SK-N-SH (cell line): ENCODE results near the gene PGLYRP4. TPM values are rescaled to one million over a fixed set of nuclear protein-coding genes. Genes with fewer than 3 reads are reported as not detected.

Source experiments
- CTCF ChIA-PET: fragments of 300-600, 350-600 bp; formaldehyde crosslinking; extraction: SDS; loops from one replicate; lab custom pipeline; 2021; lab: Yijun Ruan, JAX
- POLR2A ChIA-PET: fragments of 350-600 bp; sonication (Branson Sonifier 250); formaldehyde crosslinking; extraction: SDS; loops from one replicate; lab custom pipeline; 2020; ENCODE audit warnings: antibody characterized with exemption, inconsistent platforms; lab: Yijun Ruan, JAX
- DNase-seq: peaks from one replicate; pipeline ENCODE4 v3.0.0; 2012
- H2AFZ ChIP-seq: fragments of 200-600 bp; sonication (generic); 2 replicates; pipeline ENCODE4 v1.8.1; 2016; ENCODE audit warnings: antibody characterized with exemption, mild to moderate bottlenecking, low read depth
- H3F3A ChIP-seq: fragments of 200-600 bp; sonication (generic); replicated peaks from 2 replicates; pipeline ENCODE3; 2016; ENCODE audit warnings: antibody characterized with exemption, mild to moderate bottlenecking; ENCODE audit not compliant: insufficient read depth
- H3K27ac ChIP-seq, 2 experiments: fragments of 200-500 bp in 1 of 2; fragments of 200-600 bp in 1 of 2; sonication (Bioruptor generic) in 1 of 2; sonication (generic), shearing (Covaris generic) in 1 of 2; 2 replicates each; pipeline versions ENCODE4 v1.5.1 to v1.6.1; 2014 to 2016; ENCODE audit warnings: low read depth in 2 of 2, inconsistent platforms in 1 of 2, low read length in 1 of 2, mild to moderate bottlenecking in 1 of 2, mixed read lengths in 1 of 2
- H3K27me3 ChIP-seq: fragments of 200-600 bp; sonication (generic), shearing (Covaris generic); 2 replicates; pipeline ENCODE4 v1.6.1; 2016; ENCODE audit warnings: mixed run types; ENCODE audit not compliant: insufficient read depth
- H3K36me3 ChIP-seq, 2 experiments: fragments of 200-500 bp in 1 of 2; fragments of 200-600 bp in 1 of 2; sonication (Bioruptor generic) in 1 of 2; sonication (generic) in 1 of 2; replicated peaks in 1 of 2; 2 replicates each; pipeline versions ENCODE3 to v1.5.1; 2014 to 2016; ENCODE audit warnings: low read length in 1 of 2, mild to moderate bottlenecking in 1 of 2; ENCODE audit not compliant: insufficient read depth in 2 of 2, control insufficient read depth in 1 of 2
- H3K4me1 ChIP-seq, 2 experiments: fragments of 200-500 bp in 1 of 2; fragments of 200-600 bp in 1 of 2; sonication (Bioruptor generic) in 1 of 2; sonication (generic), shearing (Covaris generic) in 1 of 2; 2 replicates each; pipeline versions ENCODE4 v1.5.1 to v1.6.1; 2014 to 2016; ENCODE audit warnings: low read depth in 1 of 2, low read length in 1 of 2, mixed run types in 1 of 2; ENCODE audit not compliant: insufficient read depth in 2 of 2, control insufficient read depth in 1 of 2
- H3K4me2 ChIP-seq: fragments of 200-600 bp; sonication (generic), shearing (Covaris generic); 2 replicates; pipeline ENCODE4 v1.6.1; 2017; ENCODE audit warnings: mixed run types
- H3K4me3 ChIP-seq, 2 experiments: fragments of 200-500 bp in 1 of 2; fragments of 200-600 bp in 1 of 2; sonication (Bioruptor generic) in 1 of 2; sonication (generic), shearing (Covaris generic) in 1 of 2; 2 replicates each; pipeline versions ENCODE4 v1.5.1 to v1.8.1; 2014 to 2016; ENCODE audit warnings: low read depth in 2 of 2, inconsistent platforms in 1 of 2, low read length in 1 of 2, mild to moderate bottlenecking in 1 of 2, mixed read lengths in 1 of 2, moderate library complexity in 1 of 2
- H3K79me2 ChIP-seq: fragments of 200-600 bp; sonication (generic); 2 replicates; pipeline ENCODE4 v1.8.1; 2017; ENCODE audit warnings: mild to moderate bottlenecking; ENCODE audit not compliant: insufficient read depth
- H3K9ac ChIP-seq: fragments of 200-600 bp; sonication (generic); 2 replicates; pipeline ENCODE4 v1.6.1; 2017; ENCODE audit warnings: mixed run types
- H3K9me2 ChIP-seq: fragments of 200-600 bp; sonication (generic); 2 replicates; pipeline ENCODE4 v1.6.1; 2017; ENCODE audit warnings: mixed run types
- H3K9me3 ChIP-seq: fragments of 200-600 bp; sonication (generic); 2 replicates; pipeline ENCODE4 v1.6.1; 2017; ENCODE audit warnings: mixed run types, mild to moderate bottlenecking, moderate library complexity
- H4K20me1 ChIP-seq: fragments of 200-600 bp; sonication (generic); 2 replicates; pipeline ENCODE4 v1.6.1; 2017; ENCODE audit warnings: mild to moderate bottlenecking, mixed run types; ENCODE audit not compliant: insufficient read depth
- CTCF ChIP-seq: fragments of 200-600 bp; sonication (generic); IDR thresholded peaks from 2 replicates; pipeline ENCODE4 v1.6.1; 2017; ENCODE audit warnings: antibody characterized with exemption, mild to moderate bottlenecking, moderate library complexity
- FOXJ3 ChIP-seq: sonication (generic); formaldehyde crosslinking; IDR thresholded peaks from 2 replicates; pipeline ENCODE4 v1.5.1; 2020; ENCODE audit warnings: mild to moderate bottlenecking, missing genetic modification reagents
- IRF3 ChIP-seq: fragments of 150-350 bp; IDR thresholded peaks from 2 replicates; pipeline ENCODE4 v1.6.1; 2016; ENCODE audit warnings: mild to moderate bottlenecking, low read depth, low read length
- MEF2A ChIP-seq: IDR thresholded peaks from 2 replicates; pipeline ENCODE4 v1.4.0; 2012; ENCODE audit warnings: low read depth, borderline replicate concordance
- NRF1 ChIP-seq: IDR thresholded peaks from 2 replicates; pipeline ENCODE4 v1.6.1; 2012; ENCODE audit warnings: low read depth, mild to moderate bottlenecking, low read length
- POLR2AphosphoS5 ChIP-seq: IDR thresholded peaks from 2 replicates; pipeline ENCODE4 v1.6.1; 2012; ENCODE audit warnings: low read depth, low read length
- REST ChIP-seq: IDR thresholded peaks from 2 replicates; pipeline ENCODE4 v1.6.1; 2012; ENCODE audit warnings: mild to moderate bottlenecking, low read depth, low read length, moderate library complexity
- ZBTB33 ChIP-seq: IDR thresholded peaks from 2 replicates; pipeline ENCODE4 v1.4.0; 2012; ENCODE audit warnings: low read depth, borderline replicate concordance
- WGBS: methylation state at CpG from one replicate; pipeline ENCODE4 v1.1.6; 2017; ENCODE audit warnings: low lambda C conversion rate; 5-methylcytosine and 5-hydroxymethylcytosine counted together
- polyA plus RNA-seq, 3 experiments: library from polyadenylated mRNA; depleted of rRNA; stranded (reverse); fragments of >200 nt; gene quantifications; 2 replicates each; pipeline ENCODE4 v1.2.3, GENCODE V29; 2012

PGLYRP4 gene
- polyA plus RNA-seq, 1 of the 3 experiments (the other 2 are of a cell fraction) = not detected

GRCh38 chr1:153307221-153307600 lies 41.4 kb downstream of the PGLYRP4 start (continued):
- no peak for TF ChIP-seq POLR2AphosphoS5

- Histone ChIP-seq H3F3A (no peaks in the 10 kb centered on the region), H3K36me3 (no peaks in the 10 kb centered on the region), H3K79me2 (no peaks in the 10 kb centered on the region), H3K9me3 (no peaks in the 10 kb centered on the region), H3K4me1 (no peaks in the 10 kb centered on the region), H3K27ac (no peak overlapping the region), H4K20me1 (no peaks in the 10 kb centered on the region), H2AFZ (no peak overlapping the region), H3K4me2 (no peak overlapping the region), H3K9ac (no peak overlapping the region), H3K27me3 (peaks cover 36% of the 10 kb centered on the region; the same call in 1 of the 2 replicates), H3K4me3 (no peak overlapping the region), H3K9me2 (no peaks in the 10 kb centered on the region)
- no peak for DNase-seq
- no peak for TF ChIP-seq ZBTB33
- no peak for TF ChIP-seq FOXJ3 (CRISPR knock-in tag)
- no peak for TF ChIP-seq NRF1
- TF ChIP-seq REST = no peak
- TF ChIP-seq IRF3 = no peak
- no peak for TF ChIP-seq CTCF
- no peak for TF ChIP-seq MEF2A
- ChIA-PET POLR2A (no interaction called here), CTCF (interaction anchor here (1.2 kb wide), 1 partner anchor 18 kb away, joined by 4 read pairs; no protein-coding TSS in a partner anchor)
- WGBS = 20% methylated on average over 20 of the region's 22 CpGs
Measured at GRCh38 chr1:153306303-153307220, 42.1 kb downstream of the PGLYRP4 start.
